GM18873 (cell line): ENCODE measurements around the gene ITGB5.
"Not testable (repeated sequence)": the region's sequence is repeated elsewhere in the genome, so short reads cannot be mapped to it uniquely, and the experiment has no call there.

Experiments used
- ATAC-seq: cut with Tn5 transposase; IDR thresholded peaks from one replicate; pipeline ENCODE4 v1.9.1; 2021; ENCODE audit warnings: mild to moderate bottlenecking, moderate library complexity, moderate number of reproducible peaks; ENCODE audit not compliant: unreplicated experiment, low FRiP score

Gene ITGB5

DNA sequence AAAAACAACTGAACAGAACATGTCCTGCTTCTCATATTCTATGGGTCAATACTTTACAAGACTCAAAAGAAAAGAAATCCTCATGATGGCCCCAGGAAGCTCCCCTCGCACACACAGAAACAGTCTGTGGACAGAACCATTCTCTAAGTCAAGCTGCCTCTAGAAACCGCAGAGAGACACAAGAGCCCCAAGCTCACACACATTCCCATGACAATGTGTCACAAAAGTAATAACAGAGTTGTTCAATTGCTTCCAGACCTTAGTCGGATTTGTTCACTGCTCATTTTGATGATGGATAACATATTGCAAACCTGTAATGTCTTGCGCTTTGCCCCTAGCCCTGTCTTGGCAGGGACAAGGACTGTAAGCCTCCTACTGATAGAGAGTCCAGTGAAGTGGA lies 96.0 kb downstream of the ITGB5 start:
- ATAC-seq = no peak

DNA sequence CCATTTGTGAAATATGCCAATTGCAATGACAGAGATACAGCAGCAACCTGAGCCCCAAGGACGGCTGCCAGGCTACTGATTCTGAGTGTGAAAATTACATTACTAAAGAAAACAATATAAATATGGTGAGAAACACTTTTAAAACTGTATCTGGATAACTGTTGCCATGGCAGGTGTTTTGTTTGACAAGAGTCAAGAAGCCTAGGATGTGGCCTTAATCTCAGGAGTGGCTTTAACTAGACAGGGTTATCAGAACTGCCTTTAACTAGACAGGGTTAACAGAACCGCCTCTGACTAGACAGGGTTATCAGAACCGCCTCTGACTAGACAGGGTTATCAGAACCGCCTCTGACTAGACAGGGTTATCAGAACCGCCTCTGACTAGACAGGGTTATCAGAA lies 98.1 kb downstream of the ITGB5 start:
- not testable (repeated sequence) for ATAC-seq

DNA sequence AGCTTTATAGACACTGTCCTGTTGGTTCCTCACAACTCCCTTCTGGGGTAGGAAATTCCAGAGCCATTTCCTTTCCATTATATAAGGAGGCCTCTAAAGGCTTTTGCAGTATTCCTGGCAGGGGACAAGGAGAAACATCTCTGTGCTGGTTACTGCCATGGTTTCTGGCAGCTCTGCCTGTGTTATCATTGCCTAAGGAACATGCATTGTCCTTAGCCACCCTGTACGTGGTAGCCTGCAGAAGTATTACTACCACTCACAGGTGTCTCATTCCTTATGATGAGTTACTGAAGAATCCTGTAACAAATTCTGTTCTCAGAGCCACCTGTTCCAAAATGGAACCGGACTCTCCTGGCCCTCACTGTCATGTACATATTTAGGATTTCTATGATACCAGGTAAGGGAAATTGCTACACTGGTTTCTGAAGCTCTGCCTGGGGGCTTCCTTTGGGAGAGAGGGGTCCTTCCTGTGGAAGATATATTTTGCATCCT lies 98.9 kb downstream of the ITGB5 start:
- ATAC-seq = no peak

DNA sequence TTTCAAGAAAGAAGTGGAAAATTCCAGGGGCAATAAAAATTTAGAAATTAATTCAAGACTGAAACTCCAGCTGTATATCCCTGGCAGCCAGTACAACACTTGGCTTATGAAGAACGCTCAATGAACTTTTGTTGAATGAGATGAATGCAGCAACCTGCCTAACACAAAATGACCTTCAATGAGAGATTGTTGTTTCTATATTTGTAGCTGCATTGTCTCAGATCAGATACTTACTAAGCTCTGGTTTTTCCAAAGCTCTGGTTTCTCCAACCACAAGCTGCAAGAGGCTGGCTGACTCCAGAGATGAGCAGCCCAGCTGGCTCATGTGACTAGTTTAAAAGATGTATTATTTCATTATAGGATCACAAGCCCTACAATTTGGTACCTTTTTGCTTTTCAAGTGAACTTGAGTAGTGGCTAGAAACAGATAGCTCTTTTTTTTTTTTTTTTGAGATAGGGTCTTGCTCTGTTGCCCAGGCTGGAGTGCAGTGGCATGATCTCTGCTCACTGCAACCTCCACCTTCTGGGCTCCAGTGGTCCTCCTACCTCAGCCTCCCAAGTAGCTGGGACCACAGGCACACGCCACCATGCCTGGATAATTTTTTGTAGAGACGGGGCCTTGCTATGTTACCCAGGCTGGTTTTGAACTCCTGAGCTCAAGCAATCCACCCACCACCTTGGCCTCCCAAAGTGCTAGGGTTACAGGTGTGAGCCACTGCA lies 99.5 kb downstream of the ITGB5 start:
- ATAC-seq = no peak

DNA sequence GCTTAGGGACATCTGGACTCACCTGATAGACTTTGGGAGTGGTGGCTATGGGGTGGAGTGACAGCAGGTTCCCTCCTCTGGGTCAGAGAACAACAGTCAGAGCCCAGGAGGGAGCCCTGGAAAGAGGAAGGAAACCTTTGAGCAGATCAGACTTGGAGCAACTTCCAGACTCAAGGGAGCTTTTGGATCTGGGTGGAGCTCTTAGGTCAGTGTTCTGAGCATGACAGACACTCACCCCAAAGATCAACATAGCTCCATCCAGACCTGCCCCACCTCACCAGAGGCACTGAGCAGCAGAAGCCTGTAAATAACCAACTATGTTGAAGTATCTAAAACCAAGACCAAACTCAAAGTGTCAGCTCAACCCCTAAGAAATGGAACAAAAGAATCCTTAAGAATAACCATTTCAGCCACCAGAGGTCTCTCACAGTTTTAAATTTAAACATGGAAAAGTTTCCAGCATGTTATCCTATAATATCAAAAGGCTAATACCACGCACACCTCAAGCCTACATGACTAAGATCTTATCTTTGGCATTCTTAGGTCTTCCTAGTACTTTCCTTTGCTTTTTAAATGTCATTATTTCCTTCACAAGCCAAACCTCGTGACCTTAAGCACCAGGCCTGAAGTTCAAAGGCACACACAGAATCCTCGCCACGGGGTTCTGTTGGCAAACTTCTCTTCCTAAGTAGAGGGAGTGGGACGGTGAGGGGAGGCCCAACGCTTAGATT lies 100.5 kb downstream of the ITGB5 start:
- ATAC-seq = no peak

DNA sequence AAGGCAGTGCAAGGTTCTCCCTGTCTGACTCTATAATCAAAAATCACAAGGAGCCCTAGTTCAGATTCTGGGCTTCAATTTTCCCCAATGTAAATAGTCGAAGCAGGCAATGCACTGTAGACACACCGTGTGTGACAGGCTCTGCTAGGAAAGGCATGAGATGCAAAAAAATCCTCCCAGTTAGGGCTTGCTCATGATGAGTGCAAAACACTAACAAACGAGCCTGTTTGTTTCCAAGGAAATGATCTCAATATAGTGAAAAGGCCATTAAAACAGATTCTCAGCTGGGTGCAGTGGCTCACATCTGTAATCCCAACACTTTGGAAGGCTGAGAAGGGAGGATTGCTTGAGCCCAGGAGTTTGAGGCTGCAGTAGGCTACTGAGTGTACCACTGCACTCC lies 101.2 kb downstream of the ITGB5 start:
- ATAC-seq = no peak

DNA sequence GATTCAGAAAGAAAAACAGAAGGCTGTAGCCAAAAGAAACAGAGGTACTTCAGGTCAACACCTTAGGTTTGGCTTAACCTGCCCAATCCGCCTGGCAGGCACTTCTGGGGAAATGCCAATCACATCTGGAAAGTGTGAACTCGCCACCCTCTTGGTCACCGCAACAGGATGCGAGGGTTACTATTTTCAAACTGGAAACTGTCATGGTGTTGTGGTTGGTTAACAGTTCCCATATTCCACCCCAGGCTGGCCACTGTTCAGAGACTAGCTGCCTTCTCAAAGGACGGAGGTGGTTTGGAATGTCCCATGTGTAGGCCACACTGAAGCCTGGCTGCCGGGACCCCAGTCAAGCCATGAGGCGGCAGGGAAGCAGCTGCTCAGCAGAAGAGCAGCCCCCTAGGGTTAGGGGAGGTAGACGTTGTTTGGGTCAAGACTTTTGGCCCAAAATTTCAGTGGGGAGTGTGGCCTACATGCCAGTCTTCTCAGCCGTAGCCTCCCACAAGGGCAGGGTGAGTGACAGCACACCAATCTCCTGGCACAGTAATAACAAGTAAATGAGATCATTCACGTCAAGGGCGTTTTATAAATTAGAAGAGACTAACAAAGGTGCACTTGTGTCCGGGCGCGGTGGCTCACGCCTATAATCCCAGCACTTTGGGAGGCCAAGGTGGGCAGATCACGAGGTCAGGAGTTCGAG lies 102.3 kb downstream of the ITGB5 start:
- peak; percentile 52 for ATAC-seq

DNA sequence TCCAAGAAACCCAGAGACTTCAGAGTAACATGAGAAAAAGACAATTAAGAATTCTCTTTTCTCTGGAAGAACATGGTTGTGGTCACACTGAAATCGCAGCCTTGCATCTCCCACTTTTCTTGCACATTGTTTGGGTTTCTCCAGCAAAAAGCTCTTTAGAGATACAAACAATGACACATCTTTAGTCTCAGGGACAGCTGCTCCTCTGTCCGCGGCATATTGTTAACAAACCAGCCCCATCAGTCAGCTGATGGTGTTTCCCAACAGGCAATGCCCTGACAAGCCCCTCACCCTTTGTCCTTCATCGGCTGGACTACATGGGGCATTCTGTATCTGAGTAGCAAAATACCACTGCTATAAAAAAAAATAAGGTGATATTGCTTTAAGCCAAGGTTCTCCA lies 103.5 kb downstream of the ITGB5 start:
- no peak for ATAC-seq

DNA sequence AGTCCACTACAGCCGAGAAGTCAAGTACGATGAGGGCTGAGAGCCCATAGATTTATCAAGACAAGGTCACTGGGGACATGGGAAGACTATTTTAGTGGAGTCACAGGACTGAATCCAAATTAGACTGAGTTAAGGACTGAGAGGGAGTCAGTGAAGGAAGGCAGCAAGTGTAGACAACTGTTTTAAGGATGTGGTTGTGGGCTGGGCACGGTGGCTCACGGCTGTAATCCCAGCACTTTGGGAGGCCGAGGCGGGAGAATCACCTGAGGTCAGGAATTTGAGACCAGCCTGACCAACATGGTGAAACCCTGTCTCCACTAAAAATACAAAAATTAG lies 104.8 kb downstream of the ITGB5 start:
- not testable (repeated sequence) for ATAC-seq

DNA sequence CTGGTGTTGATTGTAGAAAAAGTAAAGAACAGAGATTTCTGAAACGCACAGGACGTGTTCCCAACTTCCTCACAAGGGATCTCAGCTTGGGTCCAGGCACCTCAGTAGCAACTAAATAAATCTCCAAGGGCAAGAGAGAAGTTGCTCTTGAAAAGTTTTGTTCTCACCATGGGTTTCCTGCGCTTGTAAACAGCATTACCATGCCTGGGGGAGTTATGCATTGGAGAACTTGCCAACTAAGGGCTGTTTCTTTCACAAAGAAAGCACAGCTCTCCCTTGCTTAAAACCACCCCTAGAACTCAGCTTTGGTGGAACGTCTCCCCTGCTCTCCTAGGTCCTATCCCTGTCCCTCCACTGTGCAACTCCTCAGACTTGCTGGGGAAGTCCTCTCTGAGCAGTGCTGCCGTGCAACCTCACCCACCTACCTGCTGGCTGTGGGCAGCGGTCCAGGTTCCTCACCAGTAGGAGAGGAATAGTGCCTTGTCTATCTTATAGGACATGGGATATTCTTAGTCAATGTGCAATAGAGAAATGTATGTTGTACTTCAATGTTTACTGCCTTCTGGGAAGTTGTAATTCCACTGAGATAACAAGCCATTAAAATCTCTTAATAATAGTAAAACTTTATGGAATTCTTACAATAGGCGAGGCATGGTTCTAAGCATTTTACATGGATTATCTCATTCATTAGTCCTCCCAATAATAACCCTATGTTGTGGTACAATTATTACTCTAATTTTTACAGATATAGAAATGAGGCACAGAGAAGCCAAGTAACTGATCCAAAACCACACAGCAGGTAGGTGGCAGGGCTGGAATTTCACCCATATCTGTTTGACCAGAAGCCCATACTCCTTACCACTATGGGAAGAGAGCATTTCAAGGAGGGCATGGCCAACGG lies 105.4 kb downstream of the ITGB5 start:
- ATAC-seq = no peak

DNA sequence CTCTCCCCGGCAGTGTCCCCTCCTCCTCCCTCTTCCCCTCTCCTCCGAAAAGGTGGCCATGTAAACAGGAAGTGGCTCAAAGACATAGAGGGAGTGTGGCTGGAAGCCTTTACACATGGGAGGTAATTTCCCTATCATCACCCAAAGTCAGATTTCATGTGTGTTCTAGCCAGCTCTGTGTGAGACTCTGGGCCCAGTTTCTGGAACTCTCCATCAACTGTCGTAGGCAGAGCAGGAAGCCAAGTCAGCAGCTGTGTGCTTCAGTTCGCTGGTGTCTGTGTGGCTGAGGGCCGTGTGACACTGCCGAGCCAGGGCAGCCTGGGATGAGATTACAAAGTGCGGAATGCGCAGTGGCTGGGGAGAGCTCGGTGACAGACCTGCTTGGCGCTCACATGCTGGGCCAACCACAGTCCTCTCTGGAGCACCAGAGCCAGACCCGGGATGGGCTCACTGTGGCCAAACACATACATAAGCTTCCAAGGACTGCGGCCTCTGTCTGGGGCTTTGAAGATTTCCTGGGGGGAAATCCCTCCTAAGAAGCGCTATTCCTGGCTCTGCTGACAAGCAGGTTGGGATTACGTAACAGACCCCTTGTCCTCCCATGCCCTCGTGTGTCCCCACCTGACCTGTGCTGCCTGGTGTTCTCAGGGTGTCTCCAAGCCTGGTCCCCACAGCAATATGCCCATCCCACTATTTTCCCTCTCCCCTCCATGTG lies 106.2 kb downstream of the ITGB5 start:
- ATAC-seq = no peak

DNA sequence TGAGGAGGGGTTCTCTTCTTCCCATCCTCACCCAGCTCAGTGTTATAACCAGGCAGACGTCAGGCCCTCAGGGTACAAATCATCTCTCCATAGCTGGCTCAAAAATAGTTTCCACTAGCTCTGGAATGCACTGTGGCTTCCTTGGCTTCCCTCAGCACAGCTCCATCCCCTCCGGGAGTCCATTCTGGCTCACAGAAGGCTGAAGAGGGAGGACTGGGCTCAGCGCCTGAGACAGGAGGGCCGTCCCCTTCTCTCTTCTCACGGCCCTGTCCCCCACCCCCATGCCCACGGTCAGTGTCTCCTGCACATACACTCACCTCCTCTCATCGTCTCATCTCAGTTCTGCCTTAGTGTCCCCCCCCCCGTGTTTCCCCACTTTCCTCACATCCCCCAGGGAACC lies 106.8 kb downstream of the ITGB5 start:
- no peak for ATAC-seq

DNA sequence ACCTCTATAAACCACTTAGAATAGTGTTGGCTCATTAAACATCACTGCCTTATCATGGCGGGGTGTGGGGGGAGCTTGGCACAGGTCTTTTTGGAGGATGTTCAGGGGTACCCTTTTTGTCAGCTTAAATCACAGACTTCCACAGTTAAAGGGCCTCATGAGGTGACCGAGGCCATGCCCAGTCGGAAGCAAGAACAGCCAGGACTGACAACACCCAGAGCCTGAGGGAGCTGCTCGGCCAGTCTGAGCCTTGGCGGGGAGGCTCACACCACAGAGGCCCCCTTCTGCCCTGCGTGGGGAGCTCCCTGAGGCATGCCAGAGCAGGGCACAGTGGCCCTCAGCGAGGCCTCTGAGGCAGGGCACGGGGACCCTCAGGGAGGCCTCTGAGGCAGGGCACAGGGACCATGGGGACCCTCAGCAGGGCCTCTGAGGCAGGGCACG lies 107.4 kb downstream of the ITGB5 start:
- no peak for ATAC-seq

DNA sequence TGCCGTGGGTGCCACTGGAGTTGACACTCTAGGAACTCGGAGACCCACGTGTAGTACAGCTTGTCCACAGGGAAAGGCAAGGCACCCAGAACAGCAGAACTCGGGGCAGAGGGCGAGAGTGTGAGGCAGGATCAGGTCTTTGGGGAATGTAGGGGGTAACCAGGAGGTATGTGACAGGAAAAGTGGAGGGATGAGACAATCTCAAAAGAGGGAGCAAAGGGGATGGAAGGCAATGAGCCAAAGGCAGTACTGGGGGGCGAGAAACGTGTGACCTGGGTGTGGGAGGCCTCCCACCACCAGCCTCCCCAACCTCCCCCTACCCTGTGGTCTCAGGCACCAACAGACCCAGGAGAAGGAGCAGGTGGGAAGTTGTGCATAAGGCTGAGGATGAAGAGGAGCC lies 108.0 kb downstream of the ITGB5 start:
- ATAC-seq = no peak

DNA sequence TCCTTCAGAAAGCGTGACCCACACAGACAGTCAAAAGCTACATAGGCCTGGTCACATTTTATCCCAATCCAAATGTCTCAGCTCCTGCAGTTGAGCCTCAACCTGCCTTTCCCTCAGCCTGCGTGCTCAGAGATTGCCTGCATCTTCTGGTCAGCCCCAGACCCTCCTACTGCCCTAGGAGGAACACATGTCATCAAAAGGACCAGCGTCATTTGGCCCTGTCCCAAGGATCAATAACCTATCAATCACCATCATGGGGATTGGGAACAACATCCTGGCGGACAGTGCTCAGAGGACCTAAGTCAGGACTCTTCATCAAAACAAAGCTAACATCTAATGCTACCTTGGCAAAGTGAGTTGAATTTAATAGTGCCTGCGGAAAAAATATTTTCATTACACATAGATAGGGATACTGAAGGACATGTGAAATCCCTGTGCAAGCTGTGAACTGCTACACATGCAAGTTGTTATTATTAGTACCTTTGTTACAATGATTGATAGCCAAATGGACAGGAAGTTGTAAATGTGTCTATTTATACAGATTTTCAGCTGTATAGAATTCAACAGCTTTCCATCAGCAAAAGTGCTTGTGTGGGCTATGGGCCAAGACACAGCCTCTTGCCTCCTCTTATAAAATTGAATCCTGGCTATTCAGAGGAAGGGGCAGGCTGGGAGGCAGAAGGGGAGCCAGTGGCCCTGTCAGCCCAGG lies 109.2 kb downstream of the ITGB5 start:
- ATAC-seq = no peak

DNA sequence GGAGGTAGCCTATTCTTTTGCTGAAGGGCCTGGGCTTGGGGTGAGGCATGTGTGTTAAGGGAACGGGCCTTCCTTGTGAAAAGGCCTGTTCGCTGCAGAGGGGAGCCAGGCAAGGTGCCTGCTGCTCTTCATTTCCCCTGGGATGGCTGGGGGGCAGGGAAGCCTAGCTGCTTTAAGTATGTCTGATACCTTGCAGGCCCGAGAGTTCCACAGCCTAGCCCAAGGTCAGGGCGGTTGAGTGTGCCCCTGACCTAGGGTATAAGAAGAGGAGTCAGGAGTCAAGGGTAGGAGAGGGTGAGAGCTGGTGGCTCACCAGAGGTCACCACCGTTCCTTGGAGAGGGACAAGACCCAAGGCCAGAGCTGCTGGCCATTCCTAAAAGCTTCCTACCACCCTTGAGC lies 110.3 kb downstream of the ITGB5 start:
- ATAC-seq = no peak

DNA sequence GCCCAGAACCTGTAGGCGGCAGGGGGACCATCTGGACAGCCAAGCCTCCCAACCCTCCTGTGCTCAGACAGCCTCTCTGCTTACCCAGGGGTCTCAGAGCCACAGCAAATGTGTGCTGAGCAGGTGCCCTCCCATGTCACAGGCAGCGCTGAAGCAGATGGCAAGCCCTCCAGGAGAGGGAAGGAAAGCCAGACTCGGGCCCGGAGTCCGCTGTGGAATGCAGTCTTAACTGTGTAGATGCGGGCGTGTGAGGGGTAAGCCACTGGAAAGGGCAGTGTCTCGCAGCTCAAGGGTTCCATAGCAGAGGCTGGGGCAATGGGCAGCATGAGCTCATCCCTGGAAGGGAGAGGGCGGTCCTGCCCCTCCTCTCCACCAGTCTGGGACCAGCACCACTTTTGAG lies 111.3 kb downstream of the ITGB5 start:
- ATAC-seq = no peak

DNA sequence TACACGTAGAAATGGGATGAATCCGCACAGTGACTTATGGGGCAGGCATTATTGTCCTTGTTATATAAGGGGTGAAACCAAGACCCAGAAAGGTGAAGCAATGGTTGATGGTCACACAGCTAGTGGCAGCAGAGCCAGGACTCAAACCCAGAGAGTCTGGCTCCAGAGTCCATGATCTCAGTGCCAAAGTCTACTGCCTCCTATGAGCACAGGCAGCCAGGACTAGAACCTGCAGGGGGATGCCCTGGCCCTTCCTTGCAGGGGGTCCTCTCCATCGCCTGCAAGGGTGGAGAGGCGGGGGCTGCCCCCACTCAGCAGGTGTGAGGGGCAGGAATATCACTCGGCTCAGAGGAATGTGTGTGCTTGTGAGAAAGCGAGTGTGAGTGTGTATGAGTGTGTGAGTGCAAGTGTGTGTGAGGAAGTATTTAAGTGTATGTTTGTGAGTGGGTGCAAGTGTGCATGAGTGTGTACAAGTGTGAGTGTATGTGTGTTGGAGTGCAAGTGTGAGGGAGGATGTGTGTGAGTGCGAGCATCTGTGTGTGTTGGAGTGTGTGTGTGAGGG lies 112.2 kb downstream of the ITGB5 start:
- no peak for ATAC-seq

DNA sequence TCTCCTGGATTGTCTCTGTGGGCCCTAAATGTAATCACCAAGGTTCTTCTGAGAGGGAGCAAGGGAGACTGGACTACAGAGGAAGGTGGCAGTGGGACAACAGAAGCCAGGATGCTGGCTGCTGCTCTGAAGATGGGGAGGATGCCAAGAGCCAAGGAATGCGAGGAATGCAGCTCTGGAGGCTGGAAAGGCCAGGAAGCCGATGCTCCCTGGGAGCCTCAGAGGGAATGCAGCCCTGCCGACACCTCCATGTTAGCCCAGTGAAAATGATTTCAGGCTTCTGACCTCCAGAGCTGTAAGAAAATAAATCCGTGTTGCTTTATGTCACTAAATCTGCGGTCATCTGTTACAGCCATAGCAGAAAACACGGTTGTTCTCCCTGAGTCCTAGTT lies 112.8 kb downstream of the ITGB5 start:
- no peak for ATAC-seq
